Activated CD4-positive, CD25-positive, alpha-beta regulatory T cell treated with anti-CD3 and anti-CD28 coated beads, Interleukin-2, amount 50 U/mL, for 24 hours (primary cell): ENCODE measurements around the gene RUVBL1.

Experiments used
- ATAC-seq, 2 donors: fragments of 150-1000 bp; cut with Tn5 transposase; one replicate each; pipeline ENCODE4 v1.10.0; 2021; ENCODE audit warnings: mild to moderate bottlenecking in 1 of 2, moderate library complexity in 1 of 2

The RUVBL1 gene

DNA sequence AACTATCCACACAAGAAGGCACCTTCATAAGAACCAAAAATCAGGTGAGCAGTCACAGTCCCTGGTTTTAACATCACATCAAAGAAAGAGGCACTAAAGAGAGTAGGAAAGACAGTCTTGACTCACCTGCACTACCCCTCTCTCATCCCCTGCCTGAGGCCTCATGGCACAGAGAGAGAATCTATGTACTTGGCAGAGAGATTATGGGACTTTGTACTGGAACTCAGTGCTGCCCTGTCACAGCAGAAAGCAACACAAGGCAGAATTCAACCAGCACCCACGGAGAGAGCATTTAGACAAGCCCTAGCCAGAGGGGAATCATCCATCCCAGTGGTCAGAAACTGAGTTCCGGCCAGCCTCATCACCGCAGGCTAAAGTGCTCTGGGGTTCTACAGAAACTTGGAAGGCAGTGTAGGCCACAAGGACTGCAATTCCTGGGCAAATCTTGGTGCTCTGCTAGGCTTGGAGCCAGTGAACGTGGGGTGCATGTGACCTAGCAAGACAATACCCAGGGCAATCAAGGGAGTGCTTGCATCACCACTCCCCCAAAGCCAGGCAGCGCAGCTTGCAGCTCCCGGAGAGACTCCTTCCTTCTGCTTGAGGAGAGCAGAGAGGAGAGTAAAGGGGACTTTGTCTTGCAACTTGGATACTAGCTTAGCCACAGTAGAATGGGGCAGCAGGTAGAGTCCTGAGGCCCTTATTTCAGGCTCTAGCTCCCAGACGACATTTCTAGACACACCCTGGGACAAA is 8.5 kb upstream of the RUVBL1 start:
- ATAC-seq, result no peak

DNA sequence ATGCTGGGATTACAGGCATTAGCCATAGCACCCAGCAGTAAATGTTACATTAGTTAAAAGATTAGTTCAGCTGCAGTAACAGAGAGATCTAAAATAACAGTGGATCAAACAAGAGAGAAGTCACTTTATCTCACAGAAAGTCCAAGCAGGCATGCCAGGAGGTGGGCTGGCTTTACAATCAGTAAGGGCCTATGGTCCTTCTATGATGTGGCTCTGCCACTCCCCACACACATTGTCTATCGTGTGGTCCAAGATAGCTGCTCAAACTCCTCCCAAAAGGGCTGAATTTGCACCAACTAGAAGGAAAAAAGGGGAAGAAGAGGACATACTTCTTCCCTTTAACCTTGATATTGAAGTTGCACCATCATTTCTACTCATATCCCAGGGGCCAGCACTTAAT is 4.6 kb upstream of the RUVBL1 start:
- ATAC-seq, result no peak

DNA sequence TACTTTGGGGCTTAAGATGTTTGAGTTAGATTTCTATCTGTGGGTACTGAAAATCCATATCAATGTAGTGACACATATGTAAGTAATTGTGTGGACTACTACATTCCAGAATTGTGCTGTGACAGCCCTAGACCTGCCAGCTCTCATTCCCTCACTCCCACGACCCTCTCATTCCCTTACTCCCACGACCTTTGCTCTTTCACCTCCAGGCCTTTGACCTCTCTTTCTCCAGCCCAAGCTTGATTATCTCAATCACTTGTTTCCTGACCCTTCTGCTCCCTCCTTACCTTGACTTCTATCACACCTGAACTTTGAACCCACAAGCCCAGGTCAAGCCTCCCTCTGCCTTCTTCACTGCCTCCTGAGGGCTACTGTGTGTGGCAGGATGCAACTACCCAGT is 3.6 kb upstream of the RUVBL1 start:
- ATAC-seq, result no peak

DNA sequence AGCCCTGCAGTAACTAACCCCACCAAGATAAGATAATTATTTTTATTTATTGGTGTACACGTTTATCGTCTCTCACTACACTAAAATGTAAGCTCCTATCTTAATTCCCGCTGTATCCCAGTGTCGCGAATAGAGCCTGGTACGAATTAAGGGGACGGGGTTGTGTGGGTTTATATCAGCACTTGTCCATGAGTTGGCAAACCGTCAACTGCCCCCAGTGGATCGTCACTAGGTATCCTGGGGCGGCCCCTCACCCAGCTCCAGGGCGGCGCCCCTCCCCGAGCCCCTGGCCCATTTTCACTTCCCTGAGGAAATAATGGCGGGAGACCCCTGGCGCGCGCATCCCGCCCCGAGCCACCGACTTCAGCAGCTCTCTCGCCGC is 465 bp downstream of the RUVBL1 start:
- ATAC-seq, result no peak

- no peak for ATAC-seq
Observed at GRCh38 chr3:128122013-128122412, 1.6 kb downstream of the RUVBL1 start.

DNA sequence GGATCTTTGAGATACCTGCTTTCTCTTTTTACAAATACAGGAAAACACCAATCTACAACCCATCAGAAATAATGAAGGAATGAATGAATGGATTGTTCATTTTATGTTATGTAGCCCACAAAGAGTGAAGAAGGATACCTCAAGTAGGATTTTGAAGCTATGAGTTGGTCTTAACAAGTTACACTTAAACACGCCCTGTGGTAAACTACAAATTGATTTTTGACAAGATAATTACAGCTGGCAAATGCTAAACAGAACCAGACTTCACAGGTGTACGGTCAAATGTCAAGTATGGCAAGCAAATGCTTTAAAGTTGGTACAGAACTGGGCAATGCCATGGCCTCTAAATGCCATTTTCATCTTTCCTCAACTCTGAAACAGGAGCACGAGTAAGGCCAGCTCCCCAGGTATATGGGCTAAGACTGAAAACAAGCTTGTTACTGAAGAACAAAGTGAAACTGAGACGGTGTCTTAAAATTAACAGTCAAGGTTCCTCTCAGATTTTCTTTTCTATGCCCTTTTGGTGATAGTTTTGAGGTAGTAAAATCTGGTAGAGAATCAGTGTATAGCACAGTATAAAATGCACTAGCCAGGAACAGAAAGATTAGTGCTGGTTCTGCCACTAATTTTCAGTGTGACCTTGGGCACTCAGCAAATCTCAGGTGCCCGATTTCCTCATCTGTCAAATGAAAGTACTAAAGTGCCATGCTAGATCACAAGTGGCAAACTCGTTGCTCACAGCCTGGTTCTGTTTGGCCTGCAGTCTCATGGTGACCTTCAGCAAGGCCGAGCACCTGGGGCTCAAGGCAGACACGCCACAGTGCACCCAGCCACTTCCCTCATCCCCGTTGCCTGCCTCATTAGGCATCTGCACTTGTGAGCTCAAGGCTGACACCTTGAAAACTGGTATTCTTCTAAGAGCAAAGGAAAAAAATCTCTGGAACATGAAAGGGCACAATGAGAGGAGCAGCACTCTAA is 9.5 kb downstream of the RUVBL1 start:
- ATAC-seq, result no peak

GRCh38 chr3:128112357-128112968 is 11.1 kb downstream of the RUVBL1 start:
- peak; percentile 87 to 93 for ATAC-seq

DNA sequence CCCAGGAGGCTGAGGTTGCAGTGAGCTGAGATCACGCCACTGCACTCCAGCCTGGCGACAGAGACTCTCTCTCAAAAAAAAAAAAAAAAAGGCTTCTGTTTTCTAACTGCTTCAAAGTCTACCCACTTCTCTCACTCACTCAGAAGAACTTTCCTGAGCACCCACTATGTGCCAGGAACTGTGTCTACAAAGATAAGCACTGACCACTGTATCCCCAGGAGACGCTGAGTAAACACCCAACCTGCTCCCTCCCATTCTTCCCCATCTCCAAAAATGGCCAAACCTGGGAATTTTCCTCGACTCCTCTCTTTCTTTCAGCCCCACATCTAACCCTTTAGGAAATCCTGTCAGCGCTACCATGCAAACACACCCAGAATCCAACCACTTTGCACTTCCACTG is 12.5 kb downstream of the RUVBL1 start:
- no peak for ATAC-seq

DNA sequence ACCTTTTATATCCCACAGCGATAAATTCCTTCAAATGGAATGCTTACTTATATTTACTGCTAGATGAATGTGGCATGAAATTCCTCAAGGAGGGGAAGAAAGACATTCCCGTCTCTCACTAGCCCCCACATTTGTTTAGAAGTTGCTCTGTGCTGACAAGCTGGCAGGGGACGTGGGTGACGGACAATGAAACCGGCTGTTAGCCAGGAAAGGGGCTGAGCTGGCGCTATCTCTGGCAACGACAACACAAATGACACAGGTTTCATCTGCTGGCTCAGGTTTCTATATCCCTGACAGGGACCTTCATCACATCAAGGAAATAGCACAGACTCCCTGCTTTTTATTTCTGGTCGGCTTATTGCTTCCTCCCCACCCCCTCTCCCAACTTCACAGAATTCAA is 15.8 kb downstream of the RUVBL1 start:
- no peak for ATAC-seq

GRCh38 chr3:128103136-128103676 is 20.4 kb downstream of the RUVBL1 start:
- ATAC-seq, result no peak

- ATAC-seq, result no peak
Observed at GRCh38 chr3:128100638-128101037, 23.0 kb downstream of the RUVBL1 start.

DNA sequence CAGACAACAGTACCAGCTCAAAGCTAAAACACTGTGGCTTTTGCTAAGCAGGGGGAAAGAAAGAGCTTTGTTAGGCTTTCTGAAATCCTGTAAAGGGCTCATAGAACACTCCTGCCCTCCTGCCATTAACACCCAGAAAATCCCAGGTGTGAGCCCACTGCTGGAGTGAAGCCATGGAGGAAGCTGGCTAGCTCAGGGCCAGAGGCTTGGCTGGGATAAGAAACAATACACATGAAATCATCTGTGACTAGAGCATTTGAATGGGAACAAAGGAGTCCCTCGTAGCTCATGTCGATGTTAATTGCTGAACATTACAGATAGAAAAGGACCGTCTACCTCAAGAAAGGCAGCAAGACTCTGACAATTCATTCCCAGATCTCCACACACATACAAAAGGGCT is 23.5 kb downstream of the RUVBL1 start:
- no peak for ATAC-seq

- no peak for ATAC-seq
Observed at GRCh38 chr3:128098234-128098633, 25.4 kb downstream of the RUVBL1 start.

- ATAC-seq, result peak; percentile 89 to 96
Observed at GRCh38 chr3:128095222-128095703, 28.3 kb downstream of the RUVBL1 start.

DNA sequence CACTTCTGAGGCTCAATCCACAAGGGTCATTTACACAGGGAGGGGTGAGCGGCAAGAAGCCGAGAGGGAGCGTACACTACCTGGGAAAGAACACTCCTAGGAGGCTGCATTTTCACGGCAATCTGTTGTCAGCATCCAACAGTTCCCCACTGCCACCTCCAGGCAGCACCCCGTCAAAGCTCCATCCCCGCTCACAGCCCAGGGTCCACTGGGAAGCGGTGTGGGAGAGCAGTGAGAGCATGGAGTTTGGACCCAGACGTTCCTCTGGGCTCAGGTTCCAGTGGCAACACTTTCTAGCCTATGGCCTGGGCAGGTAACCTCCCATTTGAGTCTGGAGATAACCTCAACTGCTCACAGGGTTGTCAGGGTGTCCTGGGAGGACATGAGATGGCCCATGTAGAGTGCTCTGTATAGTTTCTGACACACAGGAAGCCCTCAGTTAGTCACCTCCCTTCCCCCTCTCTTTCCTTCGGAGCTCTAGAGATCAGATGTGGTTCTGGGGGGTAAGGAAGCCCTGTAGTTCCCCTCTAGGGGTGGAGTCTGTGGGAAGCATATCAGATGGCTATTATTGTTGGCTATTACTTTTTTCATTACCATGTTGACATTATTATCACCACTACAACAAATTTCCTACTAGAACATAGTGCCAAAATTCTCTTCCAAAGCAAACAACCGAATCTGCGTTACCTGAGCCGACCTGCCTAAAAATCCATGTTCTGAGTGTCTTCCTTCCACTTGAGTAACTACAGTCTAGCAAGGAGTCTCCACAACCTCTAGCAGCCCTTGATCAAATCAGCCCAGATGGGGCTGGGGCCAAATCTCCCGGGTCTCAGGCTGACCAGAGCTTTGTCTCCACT is 29.1 kb downstream of the RUVBL1 start:
- ATAC-seq, result no peak

DNA sequence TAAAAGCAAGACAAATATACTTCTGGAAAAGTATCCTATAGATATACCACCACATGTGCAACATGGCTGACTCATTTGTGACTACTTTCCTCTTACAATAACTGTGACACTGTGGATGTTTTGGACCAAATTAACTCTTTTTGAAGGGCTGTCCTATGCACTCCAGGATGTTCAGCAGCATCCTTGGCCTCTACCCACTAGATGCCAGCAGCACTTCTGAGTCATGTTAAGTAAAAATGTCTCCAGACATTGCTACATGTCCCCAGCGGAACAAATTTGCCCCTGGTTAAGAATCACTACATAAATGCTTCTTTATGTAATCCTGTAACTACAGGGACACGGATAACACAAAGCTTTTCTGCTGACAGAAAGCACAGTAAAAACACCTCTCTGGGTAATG is 32.0 kb downstream of the RUVBL1 start:
- ATAC-seq, result no peak

- ATAC-seq, result no peak
Observed at GRCh38 chr3:128089135-128089534, 34.5 kb downstream of the RUVBL1 start.

DNA sequence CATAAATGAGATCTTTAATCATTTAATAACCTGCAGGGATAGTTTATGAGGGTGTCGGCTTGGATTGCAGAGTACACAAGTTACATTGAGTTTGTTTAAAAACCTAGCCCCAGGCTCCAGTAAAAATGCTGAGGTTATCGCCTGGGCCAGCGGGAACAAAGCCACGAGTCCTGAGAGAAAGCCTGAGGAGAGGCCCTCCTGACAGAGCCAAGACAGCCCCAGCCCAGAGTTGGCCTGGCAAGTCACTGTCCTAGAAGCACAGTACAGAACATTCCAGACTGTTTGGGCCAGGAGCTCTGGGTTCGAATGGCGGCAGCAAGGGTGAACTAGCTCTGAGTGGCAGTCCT is 39.0 kb downstream of the RUVBL1 start:
- no peak for ATAC-seq

DNA sequence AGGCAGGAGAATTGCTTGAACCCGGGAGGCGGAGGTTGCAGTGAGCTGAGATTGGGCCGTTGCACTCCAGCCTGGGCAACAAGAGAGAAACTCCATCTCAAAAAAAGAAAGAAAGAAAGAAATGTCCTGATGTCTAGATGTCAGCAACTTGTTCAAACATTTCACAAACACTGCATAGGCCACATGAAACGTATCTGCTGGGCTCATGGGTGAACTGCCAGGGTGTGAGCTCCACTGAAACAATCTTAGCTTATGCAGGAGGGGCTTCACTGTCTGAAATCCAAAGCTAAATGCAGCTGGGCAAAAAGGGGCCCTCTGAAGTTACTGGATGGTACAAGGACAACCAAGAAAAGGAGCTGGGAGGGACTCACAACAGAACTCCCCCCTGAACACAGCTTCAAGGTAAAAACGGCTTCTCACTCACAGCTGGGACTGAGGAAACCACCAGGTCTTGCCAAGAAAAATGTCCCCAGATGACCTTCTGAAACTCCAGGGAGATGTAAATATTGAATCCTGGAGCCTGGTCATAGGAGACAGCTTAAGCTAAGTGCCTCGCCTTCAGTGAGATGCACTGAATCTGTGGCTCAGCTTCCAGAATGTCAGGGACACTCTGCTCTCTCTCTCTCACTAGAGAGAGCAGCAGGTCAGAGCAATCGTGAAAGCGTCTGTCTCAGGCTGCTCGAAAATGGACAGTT is 39.5 kb downstream of the RUVBL1 start:
- no peak for ATAC-seq

DNA sequence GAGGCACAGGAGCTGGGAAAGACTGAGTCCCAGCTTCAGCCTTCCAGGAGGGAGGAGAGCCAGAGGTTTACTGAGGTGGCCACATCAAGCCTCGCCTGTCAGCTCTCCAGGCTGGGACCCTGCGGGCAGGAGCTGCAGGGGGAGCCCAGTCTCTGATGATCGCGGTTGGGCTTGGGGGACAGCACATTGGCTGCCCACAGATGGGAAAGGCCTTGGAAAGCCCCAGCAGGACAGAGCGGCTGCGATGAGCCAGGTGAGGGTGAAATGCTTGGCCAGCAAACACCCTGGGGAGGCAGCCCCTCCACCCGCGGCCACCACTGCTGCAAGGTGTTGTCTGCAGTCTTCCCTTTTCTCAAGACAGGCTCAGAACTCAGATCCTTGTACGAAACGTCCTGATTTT is 40.2 kb downstream of the RUVBL1 start:
- ATAC-seq, result no peak

- no peak for ATAC-seq
Observed at GRCh38 chr3:128082546-128082945, 41.1 kb downstream of the RUVBL1 start.

GRCh38 chr3:128081846-128082245 is 41.8 kb downstream of the RUVBL1 start:
- ATAC-seq, result no peak
